BJ (cell line): ENCODE results near the gene MPV17L2. TPM values are rescaled to one million over a fixed set of nuclear protein-coding genes. Genes with fewer than 3 reads are reported as not detected.

Experiments
- CTCF ChIA-PET: fragments of 350-600 bp; formaldehyde crosslinking; extraction: SDS; loops from one replicate; lab custom pipeline; 2021; ENCODE audit warnings: antibody characterized with exemption, inconsistent platforms; lab: Yijun Ruan, JAX
- POLR2A ChIA-PET: fragments of 300-600 bp; sonication (Branson Sonifier 250); formaldehyde crosslinking; extraction: SDS; loops from one replicate; lab custom pipeline; 2021; ENCODE audit warnings: antibody characterized with exemption; lab: Charles Lee
- DNase-seq: peaks from one replicate; pipeline ENCODE4 v3.0.0-alpha.2; 2011; ENCODE audit warnings: low read depth
- H3K27me3 ChIP-seq: 2 replicates; pipeline ENCODE4 v1.6.0; 2011; ENCODE audit warnings: low read length; ENCODE audit not compliant: control insufficient read depth, insufficient read depth
- H3K36me3 ChIP-seq: 2 replicates; pipeline ENCODE4 v1.5.1; 2011; ENCODE audit warnings: low read length; ENCODE audit not compliant: control insufficient read depth, insufficient read depth
- H3K4me3 ChIP-seq: 2 replicates; pipeline ENCODE4 v1.5.1; 2011; ENCODE audit warnings: low read depth, mild to moderate bottlenecking, control low read depth, low read length
- polyA plus RNA-seq: library from polyadenylated mRNA; depleted of rRNA; stranded (reverse); fragments of >200 nt; gene quantifications from 2 replicates; pipeline ENCODE4 v1.2.3, GENCODE V29; 2011; rRNA removed
- small RNA-seq: library from RNA; depleted of rRNA; stranded (forward); fragments of <200 nt; gene quantifications from one replicate; pipeline ENCODE3, GENCODE V24; 2012; ENCODE audit warnings: low replicate concordance, low read depth; ENCODE audit not compliant: insufficient read length
- TF ChIP-seq, protein P1 (sequence below): IDR thresholded peaks from 2 replicates; pipeline ENCODE4 v1.5.1; 2011; ENCODE audit warnings: low read depth, mild to moderate bottlenecking, control low read depth, inconsistent platforms, low read length, moderate library complexity; ENCODE audit not compliant: insufficient read depth

MPV17L2 gene
- polyA plus RNA-seq, 1 experiment = 25.0 TPM

DNA sequence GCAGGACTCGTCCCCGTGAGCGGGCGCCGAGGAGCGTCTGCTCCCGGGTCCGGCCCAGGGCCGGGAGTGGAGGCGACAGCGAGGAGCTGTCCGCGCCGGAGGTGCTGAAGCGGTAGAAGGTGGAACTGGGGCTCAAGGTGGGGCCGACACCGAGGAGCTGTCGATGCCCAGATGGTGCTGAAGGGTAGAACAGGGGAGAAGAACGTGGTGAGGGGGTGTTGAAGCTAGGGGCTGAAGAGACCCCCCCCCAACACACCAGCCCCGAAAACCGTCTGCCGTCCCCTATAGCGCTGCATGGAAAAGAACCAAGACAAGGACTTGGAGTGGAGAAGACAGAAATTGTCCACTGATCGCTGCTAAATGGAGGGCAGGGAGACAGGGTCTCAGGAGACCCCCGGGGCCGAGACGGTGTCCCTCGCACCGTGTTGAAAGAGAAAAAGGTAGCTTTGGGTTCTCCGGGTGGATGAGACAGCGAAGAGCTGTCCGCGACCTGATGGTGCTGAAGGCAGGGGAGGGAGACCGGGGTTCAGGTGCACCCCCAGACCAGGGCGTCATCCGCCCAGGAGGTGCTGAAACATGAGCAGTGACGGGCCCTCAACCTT is 40.3 kb downstream of the MPV17L2 start:
- no peaks in the 10 kb centered on the region for H3K36me3 ChIP-seq
- no peak overlapping the region for H3K4me3 ChIP-seq
- TF ChIP-seq, protein P1, sequence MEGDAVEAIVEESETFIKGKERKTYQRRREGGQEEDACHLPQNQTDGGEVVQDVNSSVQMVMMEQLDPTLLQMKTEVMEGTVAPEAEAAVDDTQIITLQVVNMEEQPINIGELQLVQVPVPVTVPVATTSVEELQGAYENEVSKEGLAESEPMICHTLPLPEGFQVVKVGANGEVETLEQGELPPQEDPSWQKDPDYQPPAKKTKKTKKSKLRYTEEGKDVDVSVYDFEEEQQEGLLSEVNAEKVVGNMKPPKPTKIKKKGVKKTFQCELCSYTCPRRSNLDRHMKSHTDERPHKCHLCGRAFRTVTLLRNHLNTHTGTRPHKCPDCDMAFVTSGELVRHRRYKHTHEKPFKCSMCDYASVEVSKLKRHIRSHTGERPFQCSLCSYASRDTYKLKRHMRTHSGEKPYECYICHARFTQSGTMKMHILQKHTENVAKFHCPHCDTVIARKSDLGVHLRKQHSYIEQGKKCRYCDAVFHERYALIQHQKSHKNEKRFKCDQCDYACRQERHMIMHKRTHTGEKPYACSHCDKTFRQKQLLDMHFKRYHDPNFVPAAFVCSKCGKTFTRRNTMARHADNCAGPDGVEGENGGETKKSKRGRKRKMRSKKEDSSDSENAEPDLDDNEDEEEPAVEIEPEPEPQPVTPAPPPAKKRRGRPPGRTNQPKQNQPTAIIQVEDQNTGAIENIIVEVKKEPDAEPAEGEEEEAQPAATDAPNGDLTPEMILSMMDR = no peak
- ChIA-PET POLR2A (no interaction called here), CTCF (interaction anchor here (0.6 to 1.7 kb wide), 3 partner anchors 19 to 999 kb away, joined by 3 to 7 read pairs (median 3); no protein-coding TSS in a partner anchor)
- H3K27me3 ChIP-seq = peaks cover 6% of the 10 kb centered on the region
- no peak for DNase-seq

DNA sequence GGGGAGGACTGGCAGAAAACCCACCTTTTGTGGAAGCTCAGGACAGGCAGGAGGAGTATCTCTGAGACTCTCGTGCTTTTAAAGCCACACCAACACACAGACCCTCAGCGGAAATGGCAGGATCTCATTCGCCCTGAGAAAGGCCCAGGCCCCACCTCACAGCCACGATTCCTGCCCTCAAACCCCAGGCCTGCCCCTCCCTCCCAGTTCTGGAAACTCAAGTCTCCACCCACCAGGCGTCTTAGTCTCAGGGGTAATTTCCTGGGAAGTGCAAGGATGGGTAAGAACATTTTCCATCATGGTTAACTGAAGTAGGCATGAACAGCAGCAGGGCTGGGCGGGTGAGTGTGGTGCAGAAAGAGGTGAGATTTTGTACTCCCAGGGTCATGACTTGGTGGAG is 41.2 kb downstream of the MPV17L2 start:
- CTCF ChIA-PET = interaction anchor here (0.7 to 1.7 kb wide), 2 partner anchors 12 to 18 kb away, joined by 3 to 7 read pairs; no protein-coding TSS in a partner anchor
- no peak for DNase-seq
- no peaks in the 10 kb centered on the region for H3K36me3 ChIP-seq
- POLR2A ChIA-PET = no interaction called here
- H3K27me3 ChIP-seq = peaks cover 6% of the 10 kb centered on the region
- no peak overlapping the region for H3K4me3 ChIP-seq
- TF ChIP-seq, protein P1 = no peak

DNA sequence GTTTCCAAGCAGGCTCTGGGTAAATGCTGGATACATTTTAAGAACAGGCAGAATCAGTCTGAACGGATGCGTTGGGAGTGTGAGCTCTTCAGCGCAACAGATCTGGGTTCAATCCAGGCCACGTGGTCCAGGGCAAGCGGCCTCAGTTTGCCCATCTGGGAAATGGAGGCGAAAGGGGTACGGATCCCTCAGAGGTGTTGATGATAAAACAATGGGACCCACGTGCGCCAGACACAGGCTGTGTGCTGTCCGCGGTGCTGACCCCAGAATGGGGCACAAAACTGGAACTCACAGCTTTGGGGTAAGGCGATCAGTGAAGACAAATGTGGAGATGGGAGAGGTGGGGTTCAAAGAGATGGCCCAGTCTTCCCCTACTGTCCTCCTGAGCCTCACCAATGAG is 46.3 kb downstream of the MPV17L2 start:
- no peak for DNase-seq
- CTCF ChIA-PET = no interaction called here
- Histone ChIP-seq H3K4me3 (no peak overlapping the region), H3K36me3 (no peaks in the 10 kb centered on the region), H3K27me3 (peaks cover 3% of the 10 kb centered on the region)
- POLR2A ChIA-PET = no interaction called here
- TF ChIP-seq, protein P1 = no peak

DNA sequence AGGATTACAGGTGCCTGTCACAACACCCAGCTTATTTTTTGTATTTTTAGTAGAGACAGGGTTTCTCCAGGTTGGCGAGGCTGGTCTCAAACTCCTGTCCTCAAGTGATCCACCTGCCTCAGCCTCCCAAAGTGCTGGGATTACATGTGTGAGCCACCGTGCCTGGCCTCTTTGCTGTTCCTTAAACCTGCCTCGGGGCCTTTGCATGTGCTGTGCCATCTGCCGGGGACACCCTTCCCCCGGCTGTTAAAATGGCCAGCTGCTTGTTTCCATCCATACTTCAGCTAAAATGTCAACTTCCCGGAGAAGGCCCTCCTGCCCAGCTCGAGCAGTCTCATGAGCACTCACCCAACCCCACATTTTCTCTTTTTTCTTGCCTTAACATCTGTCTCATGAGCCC is 52.3 kb downstream of the MPV17L2 start:
- Histone ChIP-seq H3K36me3 (no peaks in the 10 kb centered on the region), H3K4me3 (no peak overlapping the region), H3K27me3 (peaks cover 3% of the 10 kb centered on the region)
- DNase-seq = no peak
- ChIA-PET CTCF (interaction anchor here (0.6 to 2.0 kb wide), 3 partner anchors 37 to 446 kb away, joined by 3 to 7 read pairs (median 6); partner anchors contain the start of gene RAB3A), POLR2A (no interaction called here)
- TF ChIP-seq, protein P1 = no peak

Small RNAs within 50 kb of the gene (small RNA-seq; reads per million reads assigned to genes)
- not detected for gene IFI30

Other genes with a start within 250 kb of the MPV17L2 start
- gene KCNN1, start 226.1 kb upstream of the MPV17L2 start, polyA plus RNA-seq = 0.06 and 0.10 TPM in 2 replicates
- 4.5 and 6.0 TPM in 2 replicates for gene ARRDC2, start 185.0 kb upstream of the MPV17L2 start, polyA plus RNA-seq
- gene IL12RB1, start 106.3 kb upstream of the MPV17L2 start, polyA plus RNA-seq = 0.10 and 0.13 TPM in 2 replicates
- gene MAST3, start 95.4 kb upstream of the MPV17L2 start, polyA plus RNA-seq = 1.9 and 2.8 TPM in 2 replicates
- 9.4 and 17.4 TPM in 2 replicates for gene PIK3R2, start 40.1 kb upstream of the MPV17L2 start, polyA plus RNA-seq
- gene IFI30, start 19.4 kb upstream of the MPV17L2 start, polyA plus RNA-seq = 11.1 and 14.5 TPM in 2 replicates
- 1.4 and 2.0 TPM in 2 replicates for gene RAB3A, start 10.8 kb downstream of the MPV17L2 start, polyA plus RNA-seq
- 0.06 and 0.12 TPM in 2 replicates for gene PDE4C, start 33.2 kb downstream of the MPV17L2 start, polyA plus RNA-seq
- 0.82 and 1.5 TPM in 2 replicates for gene IQCN, start 81.2 kb downstream of the MPV17L2 start, polyA plus RNA-seq
- gene JUND, start 88.4 kb downstream of the MPV17L2 start, polyA plus RNA-seq = 92.0 and 124 TPM in 2 replicates
- gene LSM4, start 129.9 kb downstream of the MPV17L2 start, polyA plus RNA-seq = 94.7 and 99.8 TPM in 2 replicates
- 30.7 and 32.2 TPM in 2 replicates for gene PGPEP1, start 147.4 kb downstream of the MPV17L2 start, polyA plus RNA-seq
- 19.0 and 30.8 TPM in 2 replicates for gene GDF15, start 192.9 kb downstream of the MPV17L2 start, polyA plus RNA-seq
- 0.06 TPM in 1 of 2 replicates, not detected in the other for gene LRRC25, start 204.4 kb downstream of the MPV17L2 start, polyA plus RNA-seq
- gene SSBP4, start 226.2 kb downstream of the MPV17L2 start, polyA plus RNA-seq = 16.3 and 24.1 TPM in 2 replicates
- gene ISYNA1, start 244.9 kb downstream of the MPV17L2 start, polyA plus RNA-seq = 13.5 and 27.0 TPM in 2 replicates